Measurements from ENCODE around the gene ZMIZ1.
A peak's percentile ranks its signal among the peaks of the same experiment; 100 is the strongest.

Gene ZMIZ1

DNA sequence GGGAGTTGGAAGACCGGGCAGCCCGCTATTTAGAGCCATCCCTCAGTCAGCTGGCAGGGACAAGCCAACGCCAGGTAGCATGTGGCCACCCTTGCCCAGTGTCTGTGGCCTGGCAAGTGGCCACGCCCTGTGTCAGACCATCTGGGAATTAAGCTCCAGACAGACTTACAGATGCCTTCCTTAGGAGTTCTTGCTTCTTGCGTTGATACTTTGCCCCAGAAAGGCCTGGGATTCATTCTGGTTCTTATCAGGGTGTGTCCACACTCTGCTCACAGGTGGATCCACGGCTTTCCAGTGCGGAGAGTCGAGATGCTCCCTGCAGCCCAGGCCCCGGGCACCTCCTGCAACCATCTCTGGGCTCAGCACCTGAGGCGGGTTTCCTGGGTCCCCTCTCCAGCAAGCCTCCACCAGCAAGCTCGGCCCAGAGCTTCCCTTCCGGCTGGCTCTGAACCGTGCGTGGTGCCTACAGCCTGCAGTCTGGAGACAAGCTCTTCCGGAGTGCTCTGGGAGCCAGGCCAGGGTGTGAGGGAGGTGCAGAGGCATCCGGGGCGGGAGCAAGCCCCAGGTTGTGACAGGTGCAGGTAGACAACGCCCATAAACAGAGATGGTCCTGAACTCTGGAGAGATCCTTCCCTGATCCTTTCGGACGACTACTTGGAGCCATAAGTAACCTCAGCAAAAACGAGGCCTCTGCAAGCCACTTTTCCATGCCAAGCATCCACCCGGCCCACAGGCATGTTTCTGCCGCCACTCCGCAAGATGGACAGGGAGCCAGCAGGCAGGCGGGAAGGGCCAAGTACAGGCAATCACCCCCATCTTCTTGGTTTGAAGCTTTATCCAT is 246.2 kb downstream of the ZMIZ1 start:
- no peak for DNase-seq

DNA sequence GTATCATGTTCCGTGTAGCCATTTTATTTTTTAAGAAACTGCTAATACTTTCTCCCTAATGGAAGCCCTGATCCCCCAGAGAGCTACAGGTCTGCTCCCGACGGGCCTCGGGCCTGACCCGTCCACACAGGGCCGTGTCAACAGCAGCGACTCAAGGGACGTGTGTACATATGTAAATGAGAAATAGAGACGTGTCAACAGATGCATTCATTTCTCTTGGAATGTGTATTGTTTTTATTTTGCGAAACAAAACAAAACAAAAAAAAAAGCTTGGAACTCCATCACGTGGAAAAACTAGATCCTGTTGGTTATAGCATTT is 246.8 kb downstream of the ZMIZ1 start:
- DNase-seq = no peak

DNA sequence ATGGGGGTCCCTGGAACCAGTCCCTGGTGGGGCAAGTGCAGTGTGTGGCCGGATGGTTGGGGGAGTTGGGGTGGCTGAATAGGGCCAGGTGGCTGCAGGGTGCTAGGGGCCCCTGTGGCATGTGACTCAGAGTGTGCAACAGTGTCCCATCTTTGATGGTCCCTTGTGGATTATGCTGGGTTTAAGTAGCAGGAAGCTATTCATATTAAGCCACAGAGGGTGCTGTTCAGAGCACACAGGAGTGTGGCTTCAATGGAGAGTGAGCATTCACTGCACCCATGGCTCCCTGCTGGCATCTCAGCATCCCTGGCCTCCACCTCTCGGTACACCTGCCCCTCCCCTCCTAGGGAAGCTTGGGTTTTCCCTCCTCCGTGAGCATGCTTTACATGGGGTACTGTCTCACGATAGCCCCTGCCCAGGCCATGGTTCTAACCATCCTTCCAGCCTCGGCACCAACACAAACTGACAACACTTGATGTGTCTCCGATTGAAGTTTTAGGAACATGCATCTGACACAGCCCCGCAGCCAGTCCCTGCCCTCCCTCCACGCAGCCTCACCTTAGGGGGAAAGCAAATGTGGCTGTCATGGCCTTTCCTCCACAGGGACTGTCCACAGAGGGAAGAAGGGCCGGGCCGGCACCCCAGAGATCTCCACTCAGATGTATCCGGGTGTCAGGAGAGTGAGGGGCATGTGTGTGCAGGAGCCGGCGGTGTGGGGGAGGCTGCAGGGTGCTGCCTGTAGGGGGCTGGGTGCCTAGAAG is 248.1 kb downstream of the ZMIZ1 start:
- peak in 1 of 2 experiments; percentile 43 for DNase-seq

DNA sequence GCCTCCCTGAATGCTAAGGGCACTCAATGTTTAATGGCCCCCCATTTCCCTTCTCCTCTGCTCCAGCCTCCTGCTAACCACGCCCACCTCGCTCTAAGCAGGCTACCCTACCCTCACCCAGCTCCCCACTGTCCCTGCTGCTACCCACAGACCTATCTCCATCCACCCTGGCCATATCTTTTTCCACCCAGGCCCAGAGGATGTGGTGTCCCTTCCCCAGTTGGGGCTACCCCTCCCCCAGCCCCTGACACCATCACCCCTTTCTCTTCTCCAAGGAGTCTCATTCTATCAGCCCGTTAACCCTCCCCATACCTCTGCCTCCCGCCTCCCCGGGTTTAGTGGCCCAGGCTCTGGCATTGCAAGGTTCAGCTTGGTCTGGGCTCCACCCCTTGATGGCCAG is 249.6 kb downstream of the ZMIZ1 start:
- no peak for DNase-seq

DNA sequence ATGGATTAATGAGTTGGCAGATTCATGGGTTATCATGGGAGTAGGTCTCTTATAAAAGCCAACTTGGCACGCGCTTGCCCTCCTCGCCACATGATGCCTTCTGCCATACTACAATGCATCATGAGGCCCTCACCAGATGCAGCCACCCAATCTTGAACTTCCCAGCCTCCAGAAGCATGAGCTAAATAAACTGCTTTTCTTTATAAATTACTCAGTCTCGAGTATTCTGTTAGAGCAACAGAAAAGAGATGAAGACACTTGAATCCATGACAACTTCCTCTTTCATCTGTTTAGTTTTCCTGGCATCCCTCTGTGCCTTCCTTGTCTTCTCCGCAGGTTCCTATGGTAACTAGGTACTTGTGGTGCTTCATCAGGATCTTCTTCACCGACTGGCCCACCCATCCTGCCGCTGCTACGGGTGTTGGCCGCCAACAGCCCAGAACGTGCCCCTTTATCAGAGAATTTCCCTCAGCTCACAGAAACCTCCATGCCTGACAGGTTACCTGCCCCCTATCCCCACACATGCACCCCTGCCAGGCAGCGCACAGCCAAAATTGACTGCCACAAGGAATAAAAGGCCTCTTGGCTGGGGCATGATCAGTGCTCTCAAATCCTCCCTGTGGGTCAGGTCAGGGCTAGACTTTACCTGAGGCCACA is 250.5 kb downstream of the ZMIZ1 start:
- DNase-seq = no peak

DNA sequence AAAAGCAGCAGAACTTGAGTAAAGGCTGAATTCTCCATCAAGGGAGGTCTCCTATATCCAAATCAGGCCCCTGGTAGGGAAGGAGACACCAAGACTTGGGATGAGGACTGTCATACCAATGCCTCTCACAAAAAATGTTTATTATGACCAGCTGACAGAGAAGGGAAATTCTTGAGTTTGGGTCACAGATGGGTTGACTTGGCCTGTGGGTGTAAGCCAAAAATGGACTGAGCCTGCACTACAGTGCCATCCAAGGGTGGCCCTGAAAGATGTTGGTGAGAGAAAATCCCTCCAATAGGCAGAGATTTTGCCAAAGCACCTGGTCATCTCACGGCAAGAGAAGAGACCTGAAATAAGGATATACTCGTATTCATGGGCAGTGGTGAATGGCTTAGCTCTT is 251.6 kb downstream of the ZMIZ1 start:
- no peak for DNase-seq

DNA sequence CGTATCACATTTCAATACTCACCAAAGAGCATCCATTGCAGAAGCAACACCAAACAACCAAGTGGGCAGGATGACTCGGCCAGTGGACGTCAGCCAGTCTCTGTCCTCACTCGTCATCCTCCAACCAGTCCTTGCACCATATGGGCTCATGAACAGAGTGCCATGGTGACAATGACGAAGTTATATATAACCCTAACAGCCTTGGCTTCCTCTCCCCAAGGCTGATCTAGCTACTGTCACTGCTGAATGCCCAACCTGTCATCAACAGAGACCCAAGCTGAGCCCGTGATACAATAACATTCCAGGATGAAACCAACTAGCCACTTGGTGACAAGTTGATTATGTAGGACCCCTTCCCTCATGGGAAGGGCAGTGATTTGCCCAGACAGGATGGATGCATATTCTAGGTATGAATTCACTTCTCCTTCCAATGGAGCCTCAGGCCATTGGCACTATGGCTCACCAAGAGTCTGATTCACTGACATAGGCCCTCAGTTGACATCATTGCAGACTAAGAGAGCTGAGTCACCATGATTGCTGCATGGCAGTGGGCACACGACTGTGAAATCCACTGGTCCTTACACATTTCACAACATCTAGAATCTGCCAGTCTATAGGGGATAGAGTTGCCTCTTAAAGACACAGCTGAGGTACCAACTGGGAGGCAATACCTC is 252.2 kb downstream of the ZMIZ1 start:
- DNase-seq = peak; percentile 50 to 58

DNA sequence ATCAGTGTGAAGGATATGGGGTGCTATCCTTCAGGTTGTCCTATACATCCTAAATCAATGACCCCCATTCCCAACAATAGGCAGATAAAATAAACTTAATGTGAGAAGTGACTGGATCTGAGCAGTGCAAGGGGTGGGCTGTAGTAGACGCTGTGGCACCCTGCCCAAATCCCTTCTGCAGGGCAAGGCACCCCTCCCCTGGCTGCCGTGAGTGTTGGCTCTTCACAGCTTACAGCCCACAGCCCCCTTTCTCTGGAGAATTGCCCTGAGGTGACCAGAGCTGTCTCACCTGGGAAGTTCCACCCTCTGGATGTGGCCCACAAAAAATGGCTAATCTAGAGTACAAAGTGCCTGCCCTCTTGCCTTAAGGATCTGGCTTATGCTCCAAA is 252.7 kb downstream of the ZMIZ1 start:
- DNase-seq = no peak

DNA sequence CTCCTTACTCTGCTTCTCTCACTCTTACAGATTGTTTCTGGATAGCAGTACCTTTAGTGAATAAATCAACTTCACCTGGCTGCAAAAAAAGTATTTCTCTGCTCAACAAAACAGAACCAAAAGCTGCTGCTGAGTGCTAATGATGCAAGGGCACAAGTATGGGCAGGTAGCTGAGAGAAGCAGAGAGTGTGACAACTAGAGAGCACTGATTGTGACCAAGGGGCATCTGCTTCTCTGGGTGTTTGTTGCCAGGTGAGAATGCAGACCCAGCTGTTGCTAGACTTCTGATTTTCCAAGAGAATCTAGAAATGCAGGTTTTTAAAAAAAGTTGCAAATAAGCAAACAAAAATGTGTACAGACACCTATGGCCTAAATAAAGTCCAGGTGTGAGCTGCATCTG is 253.2 kb downstream of the ZMIZ1 start:
- DNase-seq = no peak

DNA sequence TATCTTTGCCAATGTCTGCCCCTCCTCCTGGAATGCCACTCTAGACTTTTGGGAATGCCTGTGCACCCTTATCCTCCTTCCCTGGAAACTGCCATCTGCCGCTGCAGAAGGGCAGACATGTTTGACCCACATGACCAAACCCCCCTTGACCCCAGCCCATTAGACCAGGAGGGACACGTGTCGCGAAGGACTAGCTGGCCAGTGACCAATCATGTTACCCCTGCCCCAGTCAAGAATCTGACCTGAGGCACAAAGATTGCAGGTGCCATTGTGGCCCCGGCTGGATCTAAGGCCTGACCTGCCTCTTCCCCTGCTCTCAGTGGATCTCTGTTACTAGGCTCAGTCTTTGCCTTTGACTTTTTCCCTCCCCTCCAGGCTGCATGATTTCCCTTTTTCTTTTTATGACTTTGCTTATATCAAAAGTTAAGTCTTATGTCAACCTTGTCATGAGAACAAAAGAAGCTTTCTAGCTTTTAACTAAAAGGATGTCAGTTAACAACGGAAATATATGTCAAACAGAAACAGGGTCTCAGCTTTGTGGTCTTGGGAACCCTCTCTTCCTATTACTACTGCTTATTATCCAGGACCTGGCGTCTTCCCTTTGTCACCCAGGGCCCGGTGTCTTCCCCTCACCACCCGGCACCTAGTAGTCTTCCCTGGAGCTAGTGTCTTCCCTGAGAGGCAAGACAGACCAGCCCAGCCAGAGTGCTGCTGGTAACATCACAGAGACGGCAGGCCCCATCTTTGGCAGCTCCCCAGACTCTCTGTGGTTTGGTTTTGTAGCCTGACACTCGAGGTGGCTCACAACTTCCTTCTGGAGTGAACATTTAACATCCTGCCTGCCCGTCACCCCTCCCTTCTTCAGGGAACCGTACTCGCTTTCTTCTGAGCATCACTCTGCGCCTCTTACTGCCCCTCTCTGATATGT is 254.1 kb downstream of the ZMIZ1 start:
- DNase-seq = peak; percentile 84 to 85

DNA sequence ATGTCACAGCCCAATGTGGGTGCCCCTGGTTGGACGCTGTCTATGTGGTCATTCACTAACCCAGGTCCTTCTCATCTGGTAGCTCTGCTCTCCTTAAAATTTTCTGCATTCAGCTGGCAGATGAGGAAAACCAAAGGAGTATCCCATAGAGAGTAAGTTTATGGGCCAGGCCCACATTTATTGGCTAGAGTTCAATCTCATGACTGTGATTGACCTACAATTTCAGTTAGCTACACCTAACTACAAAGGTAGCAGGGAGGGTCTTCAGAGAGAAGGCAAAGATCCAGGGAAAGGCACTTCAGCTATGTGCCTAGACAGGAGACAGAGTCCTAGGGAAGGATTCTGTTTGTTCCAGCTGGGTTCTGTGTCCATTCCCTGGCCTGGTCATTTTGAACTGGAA is 254.8 kb downstream of the ZMIZ1 start:
- no peak for DNase-seq

DNA sequence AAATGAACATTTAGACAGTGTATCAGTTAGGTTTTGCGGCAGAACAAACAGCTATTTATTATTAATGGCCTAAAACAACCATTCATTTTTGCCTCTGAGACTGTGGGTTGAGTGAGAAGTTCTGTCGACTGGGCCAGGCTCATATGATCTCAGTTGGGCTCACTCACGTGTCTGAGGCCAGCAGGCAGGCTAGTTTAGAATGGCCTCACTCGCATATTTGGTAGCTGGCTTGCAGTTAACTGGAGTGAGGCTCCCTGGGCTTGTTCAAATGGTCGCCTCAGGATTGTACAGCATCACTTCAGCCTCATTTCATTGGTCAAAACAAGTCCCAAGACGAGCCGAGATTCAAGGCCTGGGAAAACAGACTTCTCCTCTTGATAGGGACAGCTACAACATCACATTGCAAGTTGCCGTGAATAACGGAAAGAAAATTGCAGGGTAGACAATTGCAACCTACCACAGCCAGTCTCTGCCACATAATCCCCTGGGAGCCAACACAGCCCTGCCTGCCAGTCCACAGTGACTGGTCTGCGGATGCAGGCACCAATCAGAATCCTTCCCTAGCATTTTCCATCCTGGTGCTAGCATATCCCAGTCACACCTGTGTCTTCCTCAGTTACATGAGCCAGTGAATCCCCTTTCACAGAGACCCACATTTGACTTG is 255.4 kb downstream of the ZMIZ1 start:
- DNase-seq = no peak

DNA sequence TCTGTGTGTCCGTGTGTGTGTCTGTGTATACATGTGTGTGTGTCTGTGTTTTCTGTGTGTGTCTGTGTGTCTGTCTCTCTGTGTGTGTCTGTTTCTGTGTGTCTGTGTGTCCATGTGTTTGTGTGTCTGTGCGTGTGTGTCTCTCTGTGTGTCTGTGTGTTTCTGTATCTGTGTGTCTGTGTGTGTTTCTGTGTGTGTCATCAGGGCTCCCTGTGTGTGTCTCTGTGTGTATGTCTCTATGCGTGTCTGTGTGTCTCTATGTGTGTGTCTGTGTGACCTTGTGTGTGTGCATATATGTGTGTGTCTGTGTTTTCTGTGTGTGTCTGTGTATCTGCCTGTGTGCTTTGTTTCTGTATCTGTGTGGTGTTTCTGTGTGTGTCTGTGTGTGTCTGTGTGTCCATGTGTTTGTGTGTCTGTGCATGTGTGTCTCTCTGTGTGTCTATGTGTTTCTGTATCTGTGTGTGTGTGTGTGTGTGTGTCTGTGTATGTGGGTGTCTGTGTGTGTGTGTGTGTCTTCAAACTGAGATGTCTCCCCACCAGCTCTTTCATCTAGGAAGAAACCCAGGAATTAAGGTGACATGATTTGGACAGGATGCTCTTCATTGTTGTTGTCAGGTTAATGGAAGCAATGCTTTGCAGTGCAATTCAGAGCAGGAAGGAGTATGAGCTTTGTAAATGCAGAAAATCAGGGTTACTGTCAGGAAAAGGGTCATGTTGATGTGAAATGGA is 257.8 kb downstream of the ZMIZ1 start:
- no peak for DNase-seq

DNA sequence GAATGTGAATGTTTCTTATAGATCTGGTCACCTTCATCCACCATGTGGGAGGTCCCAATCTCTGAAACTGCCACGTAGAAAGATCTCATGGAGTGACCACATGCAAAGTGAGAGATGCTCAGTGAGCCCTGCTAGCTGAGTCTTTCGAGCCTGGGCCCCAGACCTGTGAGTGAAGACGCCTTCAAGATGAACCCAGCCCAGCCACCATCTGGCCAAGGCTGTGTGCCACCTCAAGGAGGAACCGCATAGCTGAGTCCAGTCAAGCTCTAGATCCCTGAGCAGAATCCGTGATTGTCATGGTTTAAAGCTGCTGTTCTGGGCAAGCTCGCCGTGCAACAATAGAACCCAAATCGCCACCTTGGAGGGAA is 258.3 kb downstream of the ZMIZ1 start:
- DNase-seq = no peak

DNA sequence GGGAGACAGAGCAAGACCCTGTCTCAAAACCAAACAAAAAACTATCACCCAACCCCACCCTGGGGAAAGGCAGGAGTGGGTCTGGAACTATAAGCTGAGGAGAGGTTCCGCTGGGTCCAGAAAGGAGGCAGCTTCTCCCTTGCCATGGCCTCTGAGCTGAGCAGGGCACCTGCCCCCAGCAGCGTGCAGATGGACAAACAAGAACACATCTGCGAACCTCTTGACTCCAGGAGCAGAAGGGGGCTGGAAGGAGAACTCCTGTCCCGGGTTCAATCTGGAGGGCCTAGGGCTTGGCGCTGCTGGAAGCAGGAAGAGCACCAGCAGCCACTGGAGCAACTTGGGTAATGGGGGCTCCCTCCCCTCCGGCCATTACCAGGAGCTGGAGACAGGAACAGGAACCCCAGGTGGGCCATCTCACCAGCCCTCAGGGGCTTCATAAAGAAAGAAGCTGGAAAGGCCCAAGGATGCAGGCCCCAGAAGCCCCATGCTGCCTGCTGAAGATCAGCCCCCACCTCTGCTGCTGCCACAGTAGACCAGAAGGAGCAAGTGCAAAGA is 259.5 kb downstream of the ZMIZ1 start:
- DNase-seq = no peak

DNA sequence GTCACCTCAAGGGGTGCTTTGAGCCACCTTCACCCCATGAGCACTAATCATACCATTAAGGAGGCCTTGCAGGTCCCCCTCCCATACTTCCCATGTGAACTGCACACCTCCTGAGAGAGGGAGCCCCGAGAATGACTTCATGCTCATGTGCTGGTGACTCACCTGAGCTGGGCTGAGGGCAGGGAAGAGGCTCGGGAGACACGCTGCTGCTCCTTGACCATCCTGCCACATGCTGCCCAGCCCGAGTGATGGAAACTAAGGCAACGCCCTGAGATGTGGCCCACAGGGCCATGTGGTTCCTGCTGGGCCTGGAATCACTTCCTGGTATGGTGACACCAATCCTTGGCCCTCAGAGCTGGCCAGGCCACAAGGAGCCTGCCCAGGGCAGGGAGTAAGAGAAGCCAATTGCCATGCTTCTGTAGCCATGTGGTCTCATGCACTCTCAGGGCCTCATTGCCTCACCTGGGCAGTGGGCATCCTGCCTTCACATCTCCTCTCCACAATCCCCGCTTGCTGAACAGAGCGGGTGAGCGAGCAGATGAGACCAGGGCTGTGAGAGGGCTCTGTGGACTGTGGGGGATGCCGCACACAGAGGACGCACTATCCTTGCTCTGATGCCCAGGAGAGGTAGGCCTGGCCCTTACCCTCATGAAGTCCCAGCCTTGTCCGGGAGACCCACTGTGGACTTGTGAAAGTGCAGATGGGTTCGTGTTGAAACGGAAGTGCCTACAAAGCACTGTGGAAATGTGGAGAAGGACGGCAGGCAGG is 260.2 kb downstream of the ZMIZ1 start:
- DNase-seq = no peak

DNA sequence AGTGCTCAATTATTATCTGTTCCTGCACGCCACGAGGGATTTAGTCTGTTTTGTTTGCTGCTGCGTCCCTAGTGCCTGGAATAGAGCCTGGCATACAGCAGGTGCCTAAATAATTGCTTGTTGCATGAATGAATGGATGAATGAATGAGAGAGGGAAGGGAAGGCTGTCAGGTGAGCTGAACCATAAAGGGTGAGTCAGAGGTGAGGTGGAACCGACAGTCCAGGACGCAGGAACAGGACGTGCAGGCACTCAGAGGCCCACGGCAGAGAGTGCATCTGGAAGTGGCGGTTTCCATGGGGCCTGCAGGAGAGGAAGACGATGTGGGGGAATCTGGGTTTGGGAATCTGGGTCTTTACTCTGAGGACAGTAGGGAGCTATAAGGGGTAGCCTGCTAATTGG is 260.8 kb downstream of the ZMIZ1 start:
- DNase-seq = no peak

DNA sequence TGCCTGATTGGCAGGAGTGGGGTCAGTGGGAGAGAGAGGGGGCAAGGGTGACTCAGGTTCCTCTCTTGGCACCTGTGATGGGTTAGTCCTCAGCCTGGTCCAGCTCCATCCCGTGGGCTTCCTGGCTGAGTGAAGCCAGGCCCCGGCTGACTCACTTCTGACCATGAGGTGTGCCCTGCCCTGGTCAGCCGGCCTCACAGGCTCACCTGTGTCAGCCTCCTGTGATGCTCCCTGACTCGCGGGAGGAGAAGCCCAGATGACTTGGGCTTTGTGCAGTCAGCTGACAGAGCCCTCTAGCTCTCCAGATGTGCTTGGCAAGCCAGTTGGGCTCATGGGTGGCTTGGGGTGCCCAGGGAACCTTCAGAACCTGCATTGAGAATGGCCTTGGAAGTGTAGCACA is 262.5 kb downstream of the ZMIZ1 start:
- no peak for DNase-seq

DNA sequence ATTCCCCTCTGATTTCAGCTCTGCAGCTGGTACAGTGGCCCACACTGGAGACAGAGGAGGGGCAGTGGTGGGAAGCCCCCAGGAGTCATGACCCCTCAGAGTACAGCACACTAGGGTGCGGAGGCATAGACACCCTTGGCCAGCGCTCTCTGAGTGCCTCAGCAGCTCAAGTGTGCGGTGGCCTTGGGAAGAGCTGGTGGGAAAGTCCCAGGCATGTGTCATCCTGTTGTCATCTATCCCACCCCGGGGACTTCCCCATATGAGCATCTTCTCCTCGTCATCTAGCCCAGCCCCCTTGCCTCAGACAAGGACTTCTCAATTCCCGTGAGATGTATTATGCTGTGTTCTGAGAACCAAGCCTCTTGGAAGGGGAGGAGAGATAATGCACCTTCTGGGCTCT is 262.9 kb downstream of the ZMIZ1 start:
- DNase-seq = peak; percentile 86 to 88

Measured in activated T-cell treated with anti-CD3 and anti-CD28 coated beads, Interleukin-2, amount 50 U/mL, for 48 hours (primary cell).